Pons (tissue), 1 donor: ENCODE data around the gene CHRNB2.

Experiments used
- DNase-seq: peaks from one replicate; pipeline ENCODE4 v3.0.0-alpha.2; 2016; ENCODE audit warnings: low spot score

Gene CHRNB2

DNA sequence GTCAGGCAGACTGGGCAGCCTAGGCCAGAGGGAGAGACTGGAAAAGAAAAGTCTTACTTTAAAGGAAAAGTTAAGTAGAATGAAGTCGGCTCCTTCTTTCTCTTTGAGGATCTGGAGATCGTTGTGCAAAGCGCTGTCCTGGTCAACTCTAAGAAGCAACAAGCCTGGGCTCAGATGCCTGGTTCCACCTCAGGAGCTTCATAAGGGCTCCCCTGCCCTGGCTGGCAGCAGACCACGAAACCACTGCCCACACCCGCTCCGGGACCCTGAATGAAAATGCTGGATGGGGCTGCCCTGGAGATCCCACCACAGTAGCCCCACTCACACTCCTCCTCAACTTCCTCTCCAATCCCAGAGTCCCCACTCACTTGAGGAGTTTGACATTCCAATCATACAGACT, 15.5 kb upstream of the CHRNB2 start:
- no peak for DNase-seq

DNA sequence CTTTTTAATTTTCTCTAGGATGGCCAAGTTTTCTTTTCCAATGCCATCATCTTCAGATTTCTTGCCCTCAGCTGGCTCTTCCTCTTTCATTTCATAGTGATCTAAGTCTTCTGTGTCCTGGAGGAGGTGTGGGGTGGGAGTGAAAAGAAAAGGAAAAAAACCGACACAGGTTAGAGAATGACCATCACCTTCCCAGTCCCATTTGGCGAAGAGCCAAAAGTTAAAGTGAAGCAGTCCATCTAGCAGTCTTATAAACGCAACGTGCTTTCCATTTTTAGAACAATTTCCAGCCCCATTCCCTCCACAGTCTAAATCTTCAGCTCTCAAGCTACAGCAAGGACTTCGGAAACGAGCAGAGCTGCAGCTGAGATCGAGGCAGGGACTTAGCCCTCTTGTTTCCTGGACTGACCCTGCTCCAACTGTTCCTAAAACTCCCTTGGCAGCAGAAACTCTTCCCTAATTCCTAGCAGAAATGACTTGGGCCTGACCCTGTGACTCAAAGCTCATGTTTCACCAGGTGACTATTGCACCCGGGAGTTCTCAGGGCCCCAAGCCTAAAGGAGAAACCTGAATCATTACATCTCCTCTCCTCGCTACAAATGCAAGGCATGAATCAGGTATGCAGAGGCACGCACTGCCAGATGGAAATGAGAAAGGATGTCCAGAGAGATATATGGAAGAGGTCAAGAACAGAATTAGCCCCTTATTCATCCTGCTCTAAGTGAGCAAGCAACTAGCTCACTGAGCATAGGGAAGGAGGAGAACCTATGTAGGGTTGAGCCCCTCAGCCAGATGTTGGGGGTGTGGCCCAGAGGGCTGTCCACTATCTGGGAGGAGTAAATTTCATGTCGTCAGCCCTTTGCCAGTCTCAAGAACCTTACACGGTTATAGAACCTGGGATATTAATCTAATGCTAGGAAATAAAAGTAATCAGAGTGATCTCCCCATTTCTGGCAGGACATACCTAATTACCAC, 14.2 kb upstream of the CHRNB2 start:
- no peak for DNase-seq

DNA sequence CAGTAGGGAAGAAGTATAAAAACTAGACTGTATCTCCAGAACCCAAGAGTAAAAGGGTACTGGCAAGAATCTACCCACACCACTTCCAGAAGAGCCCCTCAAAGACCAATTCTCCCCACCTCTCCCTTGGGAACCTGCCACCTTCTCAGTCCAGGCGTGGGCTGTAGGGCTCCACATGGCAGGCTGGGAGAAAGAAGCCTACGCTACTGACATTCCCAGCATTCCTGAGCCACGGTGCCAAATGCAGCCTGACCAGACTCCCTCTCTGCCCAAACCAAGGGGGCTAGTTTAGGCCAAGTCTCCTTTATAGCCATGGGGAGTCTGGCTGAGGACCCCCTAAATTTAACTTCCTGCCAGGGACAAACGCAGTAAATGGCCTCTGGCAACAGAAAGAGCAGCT, 11.2 kb upstream of the CHRNB2 start:
- no peak for DNase-seq

DNA sequence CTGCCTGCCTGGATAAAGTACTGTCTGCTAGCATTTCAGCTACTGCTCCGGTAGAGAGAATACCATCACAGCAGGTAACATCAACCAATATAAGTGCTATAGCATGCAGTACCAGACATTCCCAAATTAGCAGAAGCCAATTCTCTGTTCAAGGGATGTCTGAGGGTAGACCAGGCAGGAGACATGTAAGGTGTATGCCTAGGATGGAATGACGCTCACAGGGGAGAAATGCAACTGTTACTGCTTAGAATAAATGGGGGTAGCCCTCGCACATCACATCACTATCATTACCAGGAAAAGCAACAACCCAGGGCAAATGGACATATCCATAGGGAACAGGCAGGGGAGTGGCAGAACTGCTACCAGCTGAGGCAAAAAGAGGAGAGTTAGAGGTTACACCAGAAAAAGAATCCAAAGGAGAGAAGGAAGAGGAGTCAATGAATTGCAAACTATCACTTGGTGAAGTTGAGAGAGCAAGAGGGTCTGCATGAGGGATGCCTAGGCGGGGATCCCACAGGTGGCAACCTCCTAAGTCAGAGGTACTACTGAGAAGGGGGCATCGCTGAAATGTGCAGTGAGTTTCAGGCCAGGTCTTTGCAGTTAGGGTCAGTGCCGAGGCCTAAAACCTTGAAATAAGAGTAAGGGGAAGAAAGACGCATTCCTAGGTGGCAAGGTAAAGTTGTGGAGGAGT, 10.2 kb upstream of the CHRNB2 start:
- no peak for DNase-seq

DNA sequence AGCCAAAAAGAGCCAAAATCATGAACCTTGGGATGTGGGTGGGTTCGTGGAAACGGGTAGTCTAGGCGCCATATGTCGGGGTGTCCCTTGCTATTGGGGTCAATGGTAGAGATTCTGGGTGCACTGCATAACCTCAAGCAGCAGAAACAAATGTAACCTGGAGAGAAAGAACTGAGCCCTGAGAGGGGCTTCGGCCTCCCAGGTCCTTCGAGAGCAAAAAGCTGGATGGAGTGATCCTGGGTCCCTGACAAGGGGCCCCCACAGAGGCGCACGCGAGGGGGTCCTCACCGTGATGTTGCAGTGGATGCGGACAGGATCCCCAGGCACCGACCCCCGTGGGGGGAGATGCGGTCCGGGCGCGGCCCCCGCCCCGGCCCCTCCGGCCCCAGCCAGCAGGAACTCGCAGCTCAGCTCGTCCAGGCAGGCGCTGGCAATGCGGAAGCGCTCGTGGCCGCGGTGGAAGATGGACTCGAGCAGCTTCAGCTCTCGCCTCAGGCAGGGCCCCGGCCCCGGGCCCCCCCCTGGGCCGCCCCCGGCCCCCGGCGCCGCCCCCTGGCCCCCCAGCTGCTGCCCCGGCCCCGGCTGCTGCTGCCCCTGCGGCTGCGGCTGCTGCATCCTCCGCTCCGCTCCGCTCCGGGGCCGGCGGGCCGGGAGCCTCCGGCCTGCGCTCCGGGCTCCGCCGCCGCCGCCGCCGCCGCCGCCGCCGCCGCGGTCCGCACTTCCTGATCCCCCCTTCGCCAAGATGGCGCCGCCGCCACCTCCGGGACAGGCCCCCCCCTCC, 9.4 kb upstream of the CHRNB2 start, which contains the start of gene UBE2Q1:
TSS of gene UBE2Q1 (minus strand) at position 724 of the 781 bp plus-strand sequence. CDS start at position 615, 109 bp downstream.
- DNase-seq = no peak

DNA sequence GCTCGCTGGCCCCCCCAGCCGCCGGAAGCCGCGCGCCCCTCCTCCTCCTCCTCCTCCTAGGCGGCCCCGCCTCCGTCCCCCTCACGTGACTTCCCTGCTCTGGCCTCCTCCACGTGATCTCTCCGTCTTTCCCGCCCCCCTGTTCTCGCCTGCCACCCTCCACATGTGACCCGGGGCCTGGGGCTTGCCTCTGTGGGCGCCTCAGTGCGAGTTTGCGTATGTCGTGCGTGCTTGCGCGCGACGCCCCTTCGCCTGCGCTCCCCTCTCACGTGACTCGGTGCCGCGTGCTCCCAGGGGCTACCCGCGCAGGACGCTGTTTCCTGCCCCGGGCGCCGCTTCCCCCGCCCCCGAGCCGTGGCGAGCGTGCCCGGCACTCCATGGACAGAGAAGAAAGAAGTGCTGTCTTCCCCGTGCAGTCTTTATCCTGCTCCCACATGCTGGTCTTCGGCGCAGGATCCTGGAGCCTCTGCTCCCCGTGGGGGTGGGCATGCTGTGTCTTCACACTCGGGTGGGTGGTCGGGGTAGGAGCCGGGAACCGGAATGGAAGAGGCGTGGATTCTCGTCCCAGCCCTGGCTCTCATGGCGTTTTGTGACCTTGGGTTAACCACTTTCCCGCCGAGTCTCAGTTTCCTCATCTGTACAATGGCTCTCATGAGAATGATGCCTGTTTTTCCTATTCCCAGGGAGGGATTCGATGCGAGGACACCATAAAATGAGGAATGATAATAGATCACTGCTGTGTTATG, 8.7 kb upstream of the CHRNB2 start:
- peak; percentile 98 for DNase-seq

DNA sequence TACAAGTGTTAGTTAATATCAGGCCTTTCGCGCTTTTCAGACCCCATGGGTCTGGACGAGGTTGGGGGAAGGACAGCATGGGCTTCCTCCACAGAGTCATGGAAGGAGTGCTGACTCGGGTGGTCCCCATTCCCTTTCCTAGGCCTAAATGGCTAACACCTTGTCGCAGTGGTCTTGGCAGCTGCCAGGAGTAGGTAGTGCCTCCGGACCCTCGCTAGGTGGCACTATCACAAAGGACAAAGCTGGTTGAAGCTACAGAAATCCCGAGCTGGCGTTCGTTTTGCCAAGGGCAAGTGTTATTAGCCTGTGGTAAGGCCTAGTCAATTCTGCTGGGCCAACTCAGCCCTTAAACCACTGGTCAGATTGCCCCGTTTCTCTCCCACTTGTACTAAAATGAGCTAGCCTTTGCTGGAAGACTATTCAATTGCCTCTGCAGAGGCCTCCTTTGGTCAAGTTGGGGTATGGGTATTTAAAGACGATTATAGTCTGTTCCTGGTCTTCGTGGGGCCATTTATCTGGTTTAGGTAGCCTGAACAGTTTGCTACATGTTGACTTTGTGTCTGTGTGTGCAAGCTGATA, 8.0 kb upstream of the CHRNB2 start:
- DNase-seq = peak; percentile 97

DNA sequence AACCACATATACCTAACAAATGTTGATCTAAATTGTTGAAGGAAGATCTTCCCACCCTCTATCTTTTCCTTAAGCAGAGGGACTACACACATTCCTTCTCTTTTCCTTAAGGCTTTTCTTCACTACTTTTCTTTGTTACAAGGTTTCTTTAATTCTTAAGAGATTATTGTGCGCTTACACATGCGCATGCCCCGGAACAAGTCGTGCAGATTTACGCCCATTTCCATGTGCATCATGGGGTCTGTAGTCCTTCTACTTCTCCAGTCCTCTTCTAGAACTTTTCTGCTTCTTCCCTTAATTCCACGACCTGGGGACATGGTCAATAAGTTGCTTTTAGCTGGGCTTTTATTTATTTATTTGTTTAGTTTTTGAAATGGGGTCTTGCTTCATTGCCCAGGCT, 1.7 kb upstream of the CHRNB2 start:
- DNase-seq = no peak

DNA sequence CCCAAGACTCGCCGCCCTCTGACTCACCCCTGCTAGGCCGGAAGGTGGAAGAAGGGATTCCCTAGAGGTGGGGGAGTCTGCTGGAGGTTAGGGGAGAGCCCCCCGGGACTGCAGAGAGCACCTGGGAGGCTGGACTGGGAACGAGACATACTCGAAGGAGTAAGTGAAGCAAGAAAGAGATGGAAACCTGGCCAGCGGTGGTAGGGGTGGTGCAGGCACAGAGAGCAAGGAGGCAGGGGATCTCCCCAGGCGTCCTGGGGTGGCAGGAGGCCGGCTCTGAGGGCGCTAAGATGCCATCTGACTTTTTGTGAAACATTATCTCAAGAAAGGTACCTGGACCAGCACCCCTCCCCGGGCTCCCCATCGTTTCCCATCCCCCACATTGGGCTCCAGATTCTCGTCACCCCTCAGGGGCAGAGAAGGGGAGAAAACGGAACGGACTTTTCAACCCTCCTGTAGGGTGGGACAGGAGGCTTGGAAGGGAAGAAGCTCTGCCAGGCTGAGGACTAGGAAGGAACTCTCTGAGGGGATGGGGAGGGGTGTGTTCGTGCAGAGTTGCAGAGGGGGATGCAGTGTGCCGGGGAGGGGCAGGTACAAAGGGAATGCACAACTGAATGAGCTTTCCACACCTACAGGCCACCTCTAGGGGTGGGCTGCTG, 708 bp downstream of the CHRNB2 start:
- DNase-seq = no peak

DNA sequence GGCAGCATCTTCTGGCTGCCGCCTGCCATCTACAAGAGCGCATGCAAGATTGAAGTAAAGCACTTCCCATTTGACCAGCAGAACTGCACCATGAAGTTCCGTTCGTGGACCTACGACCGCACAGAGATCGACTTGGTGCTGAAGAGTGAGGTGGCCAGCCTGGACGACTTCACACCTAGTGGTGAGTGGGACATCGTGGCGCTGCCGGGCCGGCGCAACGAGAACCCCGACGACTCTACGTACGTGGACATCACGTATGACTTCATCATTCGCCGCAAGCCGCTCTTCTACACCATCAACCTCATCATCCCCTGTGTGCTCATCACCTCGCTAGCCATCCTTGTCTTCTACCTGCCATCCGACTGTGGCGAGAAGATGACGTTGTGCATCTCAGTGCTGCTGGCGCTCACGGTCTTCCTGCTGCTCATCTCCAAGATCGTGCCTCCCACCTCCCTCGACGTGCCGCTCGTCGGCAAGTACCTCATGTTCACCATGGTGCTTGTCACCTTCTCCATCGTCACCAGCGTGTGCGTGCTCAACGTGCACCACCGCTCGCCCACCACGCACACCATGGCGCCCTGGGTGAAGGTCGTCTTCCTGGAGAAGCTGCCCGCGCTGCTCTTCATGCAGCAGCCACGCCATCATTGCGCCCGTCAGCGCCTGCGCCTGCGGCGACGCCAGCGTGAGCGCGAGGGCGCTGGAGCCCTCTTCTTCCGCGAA, 3.8 kb downstream of the CHRNB2 start:
- DNase-seq = no peak

DNA sequence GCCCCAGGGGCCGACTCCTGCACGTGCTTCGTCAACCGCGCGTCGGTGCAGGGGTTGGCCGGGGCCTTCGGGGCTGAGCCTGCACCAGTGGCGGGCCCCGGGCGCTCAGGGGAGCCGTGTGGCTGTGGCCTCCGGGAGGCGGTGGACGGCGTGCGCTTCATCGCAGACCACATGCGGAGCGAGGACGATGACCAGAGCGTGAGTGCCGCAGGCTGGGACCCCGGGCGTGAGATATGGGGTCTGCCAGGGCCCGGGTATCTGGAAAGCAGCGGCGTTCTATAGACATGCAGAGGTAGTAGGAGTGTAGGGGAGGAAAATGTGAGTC, 4.3 kb downstream of the CHRNB2 start:
- no peak for DNase-seq

DNA sequence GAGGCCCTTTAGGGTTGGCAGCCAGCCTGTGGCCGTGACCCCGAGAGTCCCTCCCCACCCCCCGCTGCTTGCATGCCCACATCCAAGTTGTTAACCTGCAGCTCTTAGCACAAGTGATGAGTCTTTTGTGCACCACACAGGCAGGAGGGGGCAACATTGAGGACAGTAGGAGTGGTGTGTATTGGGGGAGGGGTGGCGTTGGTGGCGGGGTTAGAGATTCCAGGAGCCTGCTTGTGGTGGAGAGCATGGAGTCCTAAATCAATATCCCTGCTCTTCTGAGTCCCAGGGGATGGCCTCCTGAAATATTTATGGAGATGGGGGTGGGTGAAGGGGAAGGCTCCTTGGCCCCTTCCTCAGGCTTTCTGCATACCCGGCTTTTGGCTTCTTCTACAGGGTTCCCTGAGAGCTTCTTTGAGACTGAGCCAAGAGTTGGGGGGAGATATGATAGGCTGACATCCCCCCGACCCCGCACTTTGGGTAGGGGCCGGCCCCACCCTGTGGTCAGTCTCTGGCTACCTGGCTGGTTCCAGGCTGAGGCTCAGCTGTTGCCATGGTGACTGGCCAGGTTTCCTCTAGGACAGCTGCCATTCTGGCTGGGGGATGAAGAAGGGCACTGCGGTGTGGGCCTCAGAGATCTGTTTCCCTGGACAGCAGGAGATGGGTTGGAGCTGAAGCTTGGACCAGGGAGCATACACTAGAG, 5.0 kb downstream of the CHRNB2 start:
- DNase-seq = no peak

DNA sequence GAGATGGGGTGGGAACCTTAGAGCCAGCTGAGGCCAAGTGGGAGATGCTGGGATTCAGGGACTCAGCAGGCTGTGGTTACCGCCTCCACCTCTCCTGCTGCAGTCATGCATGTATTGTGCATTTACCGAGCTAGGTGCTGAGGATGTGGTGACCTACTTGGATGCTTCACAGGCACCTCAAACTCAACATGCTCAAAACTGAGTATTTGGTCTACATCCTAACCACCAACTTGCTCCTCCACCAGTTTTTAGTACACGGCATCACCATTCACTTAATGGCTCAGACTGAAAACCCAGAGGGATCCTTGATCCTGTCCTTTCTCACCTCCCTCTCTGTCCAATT, 5.6 kb downstream of the CHRNB2 start:
- no peak for DNase-seq

DNA sequence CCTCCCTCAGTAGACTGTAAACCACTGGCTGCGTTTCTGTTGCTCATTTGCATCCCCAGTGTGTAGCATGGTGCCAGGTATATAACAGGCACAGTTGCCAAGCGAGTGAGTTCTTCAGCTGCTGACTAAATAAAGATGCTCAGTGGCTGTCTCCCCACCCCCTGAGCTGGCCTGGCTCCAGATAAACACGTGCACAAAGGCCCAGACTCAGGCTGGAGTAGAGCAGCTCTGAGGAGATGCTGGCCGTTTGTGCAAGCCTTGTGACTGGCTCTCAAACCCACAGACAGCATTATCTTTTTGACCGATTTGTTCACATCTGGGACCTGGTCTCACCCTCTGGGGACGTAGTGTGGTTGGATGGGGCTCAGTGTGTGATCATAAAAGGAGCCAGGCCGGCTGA, 7.1 kb downstream of the CHRNB2 start:
- no peak for DNase-seq

DNA sequence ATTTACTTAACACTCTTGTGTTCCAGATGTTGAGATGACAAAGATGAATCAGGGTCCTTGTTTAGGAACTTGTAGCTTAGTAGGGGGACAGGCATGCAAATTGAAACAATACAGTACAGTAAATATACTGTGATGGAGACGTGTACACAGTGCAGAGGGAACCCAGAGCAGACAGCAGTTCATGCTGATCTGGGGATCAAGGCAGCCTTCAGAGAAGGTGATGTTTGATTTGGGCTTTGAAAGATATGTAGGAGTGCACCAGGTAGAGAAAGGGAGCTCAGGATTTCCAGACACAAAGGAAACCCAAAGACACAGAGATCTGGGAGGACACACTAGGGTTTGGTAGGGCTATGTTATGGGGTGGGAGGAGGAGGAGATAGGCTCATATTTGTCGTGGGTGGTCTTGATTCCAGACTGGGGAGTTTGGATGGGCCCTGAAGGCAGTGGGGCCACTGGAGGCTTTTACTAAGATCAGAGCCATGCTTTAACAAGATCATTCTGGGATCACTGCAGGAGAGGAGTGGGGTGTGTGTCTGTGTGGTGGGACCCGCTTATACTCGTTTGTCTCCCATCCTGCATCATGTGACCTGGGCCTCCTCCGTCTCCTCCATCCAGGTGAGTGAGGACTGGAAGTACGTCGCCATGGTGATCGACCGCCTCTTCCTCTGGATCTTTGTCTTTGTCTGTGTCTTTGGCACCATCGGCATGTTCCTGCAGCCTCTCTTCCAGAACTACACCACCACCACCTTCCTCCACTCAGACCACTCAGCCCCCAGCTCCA, 7.8 kb downstream of the CHRNB2 start:
- no peak for DNase-seq

DNA sequence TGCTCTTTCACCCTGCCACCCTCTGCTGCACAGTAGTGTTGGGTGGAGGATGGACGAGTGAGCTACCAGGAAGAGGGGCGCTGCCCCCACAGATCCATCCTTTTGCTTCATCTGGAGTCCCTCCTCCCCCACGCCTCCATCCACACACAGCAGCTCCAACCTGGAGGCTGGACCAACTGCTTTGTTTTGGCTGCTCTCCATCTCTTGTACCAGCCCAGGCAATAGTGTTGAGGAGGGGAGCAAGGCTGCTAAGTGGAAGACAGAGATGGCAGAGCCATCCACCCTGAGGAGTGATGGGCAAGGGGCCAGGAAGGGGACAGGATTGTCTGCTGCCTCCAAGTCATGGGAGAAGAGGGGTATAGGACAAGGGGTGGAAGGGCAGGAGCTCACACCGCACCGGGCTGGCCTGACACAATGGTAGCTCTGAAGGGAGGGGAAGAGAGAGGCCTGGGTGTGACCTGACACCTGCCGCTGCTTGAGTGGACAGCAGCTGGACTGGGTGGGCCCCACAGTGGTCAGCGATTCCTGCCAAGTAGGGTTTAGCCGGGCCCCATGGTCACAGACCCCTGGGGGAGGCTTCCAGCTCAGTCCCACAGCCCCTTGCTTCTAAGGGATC, 8.5 kb downstream of the CHRNB2 start:
- DNase-seq = no peak

DNA sequence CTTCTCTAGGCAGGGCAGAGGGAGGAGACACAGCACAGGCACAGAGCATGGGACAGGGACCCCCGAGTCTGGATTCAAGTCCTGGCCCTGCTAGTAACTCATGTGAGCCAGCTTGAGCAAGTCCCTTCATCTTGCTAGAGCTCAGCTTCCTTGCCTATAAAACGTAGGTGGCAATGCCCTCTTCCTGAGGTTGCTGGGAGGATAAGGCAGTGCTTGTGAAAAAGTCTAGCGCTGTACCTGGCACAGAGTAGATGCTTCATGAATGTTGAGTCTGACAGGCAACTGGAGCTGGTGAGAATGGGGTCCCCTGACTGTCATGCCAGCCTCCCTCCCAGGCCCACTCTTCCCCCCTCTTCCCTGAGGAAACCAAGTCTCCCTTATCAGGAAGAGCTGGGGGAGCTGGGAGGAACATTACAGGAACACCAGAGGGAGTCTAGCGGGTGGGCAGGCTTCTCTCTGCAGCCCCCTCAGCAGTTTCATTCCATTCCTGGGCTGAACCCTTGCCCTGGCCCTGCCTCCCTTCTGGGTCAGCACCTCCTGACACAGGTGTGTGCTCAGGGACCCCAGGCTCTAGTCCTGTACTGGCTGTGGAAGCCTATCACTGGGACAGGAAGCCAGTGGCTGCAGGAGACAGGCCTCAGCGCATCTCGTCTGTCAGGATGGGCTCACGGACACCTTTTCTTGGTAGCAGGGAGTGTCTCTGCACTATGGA, 9.9 kb downstream of the CHRNB2 start:
- DNase-seq = no peak

DNA sequence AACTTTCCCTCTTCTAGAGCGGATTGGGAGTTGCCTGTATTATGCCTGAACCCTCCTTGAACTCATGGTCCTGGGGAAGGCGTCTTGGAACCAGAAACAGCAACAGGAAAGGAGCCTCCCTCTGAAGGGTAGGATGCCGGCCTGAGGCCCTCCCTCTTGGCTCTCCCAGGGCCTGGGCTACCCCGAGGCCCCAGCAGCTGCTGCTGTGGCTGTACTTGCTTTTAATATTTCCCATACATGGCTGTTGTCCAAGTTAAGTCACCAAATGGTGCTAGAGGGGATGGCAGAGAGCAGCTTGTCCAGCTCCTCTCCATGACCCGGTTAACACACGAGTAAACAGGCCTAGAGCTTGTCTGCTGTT, 10.5 kb downstream of the CHRNB2 start:
- no peak for DNase-seq
